Gastroesophageal sphincter (tissue), 2 donors: ENCODE data around the gene SEMA3C.

ENCODE experiments used
- EP300 ChIP-seq: sonication (generic); formaldehyde crosslinking; IDR thresholded peaks from one replicate; pipeline ENCODE4 v1.6.1; 2017; ENCODE audit warnings: antibody characterized with exemption, mild to moderate bottlenecking
- POLR2AphosphoS5 ChIP-seq: sonication (generic); formaldehyde crosslinking; IDR thresholded peaks from one replicate; pipeline ENCODE4 v1.6.1; 2017; ENCODE audit warnings: antibody characterized with exemption

DNA sequence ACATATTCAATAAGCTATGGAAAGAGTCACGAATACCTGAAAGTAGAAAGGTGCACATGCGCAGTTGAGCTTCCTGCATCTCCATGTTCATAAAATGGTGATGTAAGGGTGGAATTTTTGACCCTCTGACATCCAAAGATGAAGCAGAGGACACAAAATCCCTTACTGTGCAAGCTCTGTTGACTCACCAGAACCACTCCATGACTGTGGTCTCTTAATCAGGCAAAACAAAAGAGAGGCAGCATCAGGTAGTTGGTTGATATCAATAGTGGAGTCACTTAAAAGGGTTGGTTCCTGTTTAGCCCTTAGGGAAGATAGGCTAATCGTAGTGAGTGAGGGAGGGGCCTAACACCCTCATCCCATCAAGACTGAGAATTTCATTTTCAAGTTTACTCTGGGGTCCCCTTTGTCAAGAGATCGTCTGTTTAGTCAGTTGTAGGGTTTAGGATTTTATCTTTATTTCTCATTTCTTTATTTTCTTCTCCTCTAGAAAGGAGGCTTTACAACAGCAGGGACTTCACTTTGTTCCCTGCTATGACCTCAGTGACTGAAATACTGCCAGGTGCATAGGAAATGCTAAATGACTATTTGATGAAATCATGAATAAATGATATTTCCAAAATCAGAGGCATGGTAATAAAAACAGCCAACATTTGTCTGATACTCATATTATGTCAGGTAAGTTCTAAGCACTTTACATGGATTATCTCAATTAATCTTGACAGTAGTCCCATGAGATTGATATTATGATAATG is 182.3 kb downstream of the SEMA3C start:
- TF ChIP-seq EP300: no peak
- no peak for TF ChIP-seq POLR2AphosphoS5
